IPS DF 4.7 (cell line): Measurements from ENCODE around the gene PRKCZ.

ENCODE experiments used
- DNase-seq: peaks from one replicate; pipeline ENCODE4 v3.0.0-alpha.2; 2013; ENCODE audit warnings: low spot score; ENCODE audit errors: extremely low read depth

PRKCZ gene

DNA sequence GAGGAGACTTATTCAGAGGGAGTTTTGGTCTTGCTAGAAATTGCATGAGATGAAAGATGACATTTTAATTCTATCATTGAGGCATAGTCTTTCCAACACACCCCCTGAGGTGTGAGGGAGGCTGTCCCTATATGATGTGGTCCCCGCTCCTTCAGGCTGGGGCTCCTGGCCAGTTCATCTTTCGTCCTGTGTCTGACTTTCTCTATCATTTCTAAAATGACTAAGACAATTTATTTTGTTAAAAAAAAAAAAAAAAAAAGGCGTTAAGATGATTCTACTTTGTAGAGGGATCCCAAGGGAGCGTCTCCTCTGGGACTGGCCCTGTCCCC is 50.5 kb downstream of the PRKCZ start:
- no peak for DNase-seq

DNA sequence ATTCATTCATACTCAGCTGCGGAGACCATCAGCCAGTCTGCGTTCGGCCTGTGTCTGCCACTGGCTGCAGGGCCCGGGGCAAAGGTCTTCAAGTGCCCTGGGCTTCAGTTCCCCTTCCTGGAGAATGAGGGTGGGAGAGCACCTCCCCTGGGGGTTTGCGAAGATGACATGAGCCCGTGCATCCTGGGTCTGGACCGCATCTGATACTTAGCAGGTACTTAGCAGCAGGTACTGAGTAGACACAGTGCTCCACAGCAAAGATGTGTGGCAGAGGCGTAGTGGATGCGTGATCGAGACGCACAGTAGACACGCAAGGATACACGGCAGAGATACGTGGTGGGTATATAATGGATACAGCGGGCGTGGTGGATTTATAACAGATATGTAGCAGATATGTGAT is 51.3 kb downstream of the PRKCZ start:
- no peak for DNase-seq

DNA sequence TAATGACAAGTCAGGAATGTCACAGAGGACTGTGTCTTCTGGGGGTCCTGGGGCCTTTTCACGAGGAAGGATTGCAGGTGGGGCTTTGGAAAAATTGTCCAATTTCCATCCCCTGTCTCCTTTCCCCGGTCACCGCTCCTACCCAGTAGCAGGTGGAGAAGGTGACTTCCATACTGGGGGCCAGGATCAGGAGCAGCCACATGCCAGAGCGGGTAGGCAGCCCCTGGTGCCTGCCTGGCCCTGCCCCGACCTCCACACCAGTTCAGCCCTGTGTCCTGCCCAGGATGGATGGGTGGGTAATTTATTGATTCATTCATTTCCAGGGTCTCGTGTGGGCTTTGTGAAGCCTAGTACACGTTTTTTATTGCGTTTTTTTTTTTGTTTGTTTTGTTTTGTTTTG is 51.7 kb downstream of the PRKCZ start:
- DNase-seq, result no peak

DNA sequence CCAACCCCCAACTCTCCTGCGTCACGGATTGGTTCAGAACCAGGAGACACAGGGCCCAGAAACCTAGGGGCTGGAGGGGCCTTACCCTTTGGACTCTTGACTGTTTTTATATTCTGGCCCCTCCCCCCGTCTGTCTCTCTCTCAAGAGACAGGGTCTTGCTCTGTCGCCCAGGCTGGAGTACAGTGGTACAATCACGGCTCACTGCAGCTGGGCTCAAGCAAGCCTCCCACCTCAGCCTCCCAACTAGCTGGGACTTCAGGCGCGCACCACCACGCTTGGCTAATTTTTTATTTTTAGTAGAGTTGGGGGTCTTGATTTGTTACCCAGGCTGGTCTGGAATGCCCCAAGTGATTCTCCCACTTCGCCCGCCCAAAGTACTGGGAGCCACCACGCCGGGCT is 52.5 kb downstream of the PRKCZ start:
- no peak for DNase-seq

DNA sequence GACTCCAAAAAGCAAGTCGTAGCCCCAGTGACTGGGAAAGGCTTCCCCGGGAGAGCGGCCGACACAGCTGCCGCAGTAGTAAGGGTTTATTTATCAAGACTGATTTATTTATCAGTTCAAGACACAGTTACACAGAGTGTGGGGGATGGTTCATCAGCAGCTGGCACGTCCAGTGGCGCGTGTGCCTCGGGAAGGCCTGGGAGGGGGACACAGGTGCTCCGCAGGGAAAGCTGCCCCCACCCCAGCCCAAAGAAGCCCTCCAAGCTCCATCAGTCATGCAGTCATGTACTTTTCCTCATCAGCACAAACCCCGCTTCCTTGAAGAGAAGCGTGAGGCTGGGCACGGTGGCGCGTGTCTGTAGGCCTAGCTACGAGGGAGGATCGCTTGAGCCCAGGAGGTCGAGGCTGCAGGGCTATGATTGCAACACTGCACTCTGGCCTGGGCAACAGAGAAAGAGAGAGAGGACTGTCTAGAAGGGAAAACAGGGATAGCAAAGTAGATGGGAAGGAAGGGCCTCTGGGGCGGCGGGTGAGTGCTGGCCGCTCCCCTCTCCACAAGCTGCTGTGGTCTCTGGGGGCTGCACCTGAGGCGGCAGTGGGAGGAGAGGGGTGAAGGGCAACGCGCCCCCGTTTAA is 53.2 kb downstream of the PRKCZ start:
- no peak for DNase-seq

DNA sequence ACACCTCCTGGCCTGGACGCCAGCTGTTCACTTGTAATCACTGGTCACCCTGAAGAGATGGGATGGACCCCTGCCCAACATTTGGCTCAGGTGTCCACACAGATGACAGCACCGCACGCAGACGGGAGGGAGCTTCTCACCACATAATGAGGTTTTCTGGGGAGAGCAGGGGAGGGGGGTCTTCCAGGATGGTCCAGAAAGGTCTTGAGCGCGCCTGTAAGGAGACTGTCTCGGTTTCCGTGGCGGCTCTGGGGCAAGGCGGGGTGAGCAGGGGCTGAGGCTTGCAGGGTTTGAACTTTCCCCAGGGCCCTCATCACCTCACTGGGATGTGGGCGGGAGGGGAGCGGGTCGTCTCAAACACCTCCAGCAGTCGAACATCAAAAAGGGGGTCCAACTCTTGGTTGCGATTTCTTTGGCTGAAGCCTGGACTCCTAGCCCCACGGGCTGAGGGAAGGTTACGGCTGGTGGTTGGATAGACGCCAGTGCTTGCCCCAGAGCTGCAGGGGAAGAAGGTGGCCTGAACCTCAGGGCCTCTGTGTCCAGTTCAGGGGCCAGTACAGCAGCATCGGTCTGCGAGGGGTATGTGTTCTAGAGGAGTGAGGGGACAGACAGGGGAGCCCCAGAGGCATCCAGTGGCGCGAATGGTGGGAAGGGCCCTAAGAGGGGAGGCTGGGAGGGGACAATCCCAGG is 53.8 kb downstream of the PRKCZ start:
- no peak for DNase-seq

DNA sequence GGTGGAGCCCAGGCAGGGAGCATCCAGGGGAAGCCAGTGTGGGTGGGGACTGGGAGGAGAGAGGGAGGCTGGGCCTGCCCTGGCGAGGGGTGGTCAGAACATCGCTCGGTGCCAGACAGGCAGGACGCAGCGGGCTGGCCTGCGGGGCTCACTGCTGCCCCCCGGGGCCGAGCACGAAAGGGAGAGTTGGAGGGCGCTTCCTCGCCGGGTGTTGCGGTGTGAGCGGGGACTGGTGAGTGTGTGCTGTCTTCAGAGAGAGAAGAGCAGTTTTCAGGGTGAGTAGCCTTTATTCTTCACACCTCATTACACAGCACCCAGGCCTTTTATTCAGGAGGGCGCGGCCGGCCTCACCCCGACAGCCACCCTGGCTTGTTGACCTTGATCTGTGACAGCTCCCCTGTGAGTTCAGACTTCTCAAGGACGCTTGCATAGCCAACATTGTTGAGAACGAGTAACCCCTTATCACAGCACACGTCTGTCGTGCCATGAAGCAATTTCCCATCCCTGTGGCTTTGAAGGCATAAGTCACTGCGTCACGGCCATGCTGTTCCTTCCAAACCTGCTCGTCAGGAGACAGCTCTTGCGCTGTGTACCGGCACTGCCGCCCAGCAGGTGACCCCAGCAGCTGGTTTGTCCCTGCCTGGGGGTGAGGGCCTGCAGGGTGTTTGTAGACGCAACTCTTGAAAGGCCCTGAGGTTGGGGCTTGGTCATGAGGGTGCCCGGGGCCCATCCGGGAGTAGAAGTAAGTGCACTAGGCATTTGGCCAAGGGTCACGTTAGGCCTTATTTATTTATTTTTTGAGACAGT is 54.6 kb downstream of the PRKCZ start:
- DNase-seq, result no peak

DNA sequence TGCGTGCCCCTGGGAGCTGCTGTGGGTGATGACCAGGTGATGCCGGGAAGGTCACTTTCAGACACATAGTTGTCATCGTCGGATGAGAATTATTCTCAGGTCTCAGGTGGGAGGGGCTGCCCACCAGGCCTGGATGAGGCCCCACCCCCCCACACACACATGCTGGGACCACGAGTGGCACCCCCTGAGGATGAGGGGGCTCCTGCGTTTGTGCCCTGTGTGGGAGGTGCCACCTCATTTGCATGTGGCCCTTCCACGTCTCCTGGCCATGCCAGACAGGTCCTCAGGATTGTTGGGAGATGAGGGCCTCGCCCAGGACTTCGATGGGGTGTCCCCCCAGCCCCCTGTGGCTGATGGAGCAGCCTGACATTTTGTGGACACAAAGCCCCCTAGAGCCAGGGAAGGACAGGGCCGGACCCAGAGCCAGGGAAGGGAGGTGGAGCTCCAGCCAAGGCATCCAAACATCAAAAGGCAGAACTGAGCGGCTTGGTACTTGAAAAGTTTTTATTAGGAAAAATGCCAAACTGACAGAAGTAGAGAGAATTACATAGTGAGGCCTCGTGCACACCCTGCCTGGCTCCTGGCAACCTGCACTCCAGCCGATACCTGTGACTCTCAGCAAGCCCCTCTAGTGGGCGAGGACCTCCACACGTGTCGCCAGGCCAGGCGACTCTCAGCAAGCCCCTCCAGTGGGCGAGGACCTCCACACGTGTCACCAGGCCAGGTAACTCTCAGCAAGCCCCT is 55.7 kb downstream of the PRKCZ start:
- DNase-seq, result no peak

DNA sequence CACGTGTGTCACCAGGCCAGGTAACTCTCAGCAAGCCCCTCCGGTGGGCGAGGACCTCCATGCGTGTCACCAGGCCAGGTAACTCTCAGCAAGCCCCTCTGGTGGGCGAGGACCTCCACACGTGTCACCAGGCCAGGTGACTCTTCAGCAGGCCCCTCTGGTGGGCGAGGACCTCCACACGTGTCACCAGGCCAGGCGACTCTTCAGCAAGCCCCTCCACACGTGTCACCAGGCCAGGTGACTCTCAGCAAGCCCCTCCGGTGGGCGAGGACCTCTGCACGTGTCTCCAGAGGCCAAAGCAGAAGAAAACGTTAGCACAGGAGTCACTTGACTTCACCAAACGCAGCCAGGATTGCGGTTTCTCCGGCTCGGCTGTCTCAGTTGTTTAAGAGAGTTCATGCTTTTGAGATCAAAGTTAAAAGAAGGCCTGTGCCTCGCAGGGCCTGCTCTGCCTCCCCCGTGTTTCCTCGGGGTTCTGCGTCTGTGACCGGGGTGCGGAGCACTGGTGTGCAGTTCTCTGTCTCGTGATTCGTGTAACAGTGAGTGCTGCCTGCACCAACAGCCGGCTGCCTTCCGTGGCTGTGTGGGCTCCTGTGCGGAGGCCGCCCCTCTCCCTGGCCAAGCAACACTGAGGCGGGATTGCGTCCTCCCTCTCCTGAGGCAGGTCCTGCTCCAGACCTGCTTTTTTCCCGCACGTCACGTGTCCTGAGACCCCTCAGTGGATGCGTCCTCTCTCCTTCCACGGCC is 56.6 kb downstream of the PRKCZ start:
- DNase-seq, result no peak

DNA sequence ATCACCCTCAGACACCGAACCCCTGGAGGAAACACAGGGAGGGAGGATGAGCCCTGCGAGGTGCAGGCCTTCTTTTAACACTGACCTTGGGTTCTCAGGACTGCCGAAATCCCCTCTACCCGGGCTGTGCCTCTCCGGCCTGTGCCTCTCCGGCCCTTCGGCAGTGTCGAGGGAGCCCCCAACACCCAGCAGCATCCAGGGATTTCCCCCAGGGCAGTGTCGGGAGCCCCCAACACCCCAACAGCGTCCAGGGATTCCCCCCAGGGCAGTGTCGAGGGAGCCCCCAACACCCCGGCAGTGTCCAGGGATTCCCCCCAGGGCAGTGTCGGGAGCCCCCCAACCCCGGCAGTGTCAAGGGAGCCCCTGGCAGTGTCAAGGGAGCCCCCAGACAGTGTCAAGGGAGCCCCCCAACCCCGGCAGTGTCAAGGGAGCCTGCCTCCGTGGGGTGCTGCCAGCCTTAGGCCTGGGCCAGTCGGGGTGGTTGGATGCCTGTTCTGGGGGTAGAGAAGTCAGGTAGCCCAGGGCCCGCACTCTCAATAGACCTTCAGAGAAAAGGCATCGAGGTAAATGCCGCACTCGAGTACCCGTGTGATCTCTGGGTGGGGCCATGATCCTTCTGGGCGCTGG is 57.5 kb downstream of the PRKCZ start:
- DNase-seq, result no peak

DNA sequence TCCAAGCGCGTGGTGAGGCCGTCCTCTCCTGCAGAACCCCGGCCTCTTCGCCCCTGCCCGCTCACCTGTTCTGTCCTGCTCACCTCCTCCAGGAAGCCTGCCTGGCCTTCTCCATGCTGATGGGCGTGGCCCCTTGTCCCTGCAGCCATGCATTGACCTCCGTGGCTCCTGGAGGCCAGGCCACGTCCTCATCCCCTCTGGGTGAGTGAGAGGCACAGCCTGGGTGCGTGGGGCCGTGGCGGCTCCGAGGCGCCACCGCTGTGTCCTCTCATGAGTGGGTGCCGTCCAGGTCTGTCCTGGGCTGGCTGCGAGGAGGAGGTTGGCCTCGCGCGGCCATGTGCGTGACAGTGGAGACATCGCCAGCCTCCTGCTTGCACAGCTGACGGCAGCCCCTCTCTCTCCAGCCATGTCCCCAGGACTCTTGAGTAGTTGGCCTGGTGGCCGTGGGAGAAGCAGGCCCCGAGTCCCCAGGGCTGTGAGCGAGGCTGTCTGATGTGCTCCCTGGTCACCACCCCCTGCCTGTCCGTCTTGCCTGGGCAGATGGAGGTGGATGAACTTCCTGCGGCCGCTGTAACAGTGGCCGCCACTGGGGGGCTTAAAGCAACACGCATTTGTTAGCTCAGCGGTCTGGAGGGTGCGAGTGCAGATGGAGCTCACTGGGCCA is 58.1 kb downstream of the PRKCZ start:
- no peak for DNase-seq

DNA sequence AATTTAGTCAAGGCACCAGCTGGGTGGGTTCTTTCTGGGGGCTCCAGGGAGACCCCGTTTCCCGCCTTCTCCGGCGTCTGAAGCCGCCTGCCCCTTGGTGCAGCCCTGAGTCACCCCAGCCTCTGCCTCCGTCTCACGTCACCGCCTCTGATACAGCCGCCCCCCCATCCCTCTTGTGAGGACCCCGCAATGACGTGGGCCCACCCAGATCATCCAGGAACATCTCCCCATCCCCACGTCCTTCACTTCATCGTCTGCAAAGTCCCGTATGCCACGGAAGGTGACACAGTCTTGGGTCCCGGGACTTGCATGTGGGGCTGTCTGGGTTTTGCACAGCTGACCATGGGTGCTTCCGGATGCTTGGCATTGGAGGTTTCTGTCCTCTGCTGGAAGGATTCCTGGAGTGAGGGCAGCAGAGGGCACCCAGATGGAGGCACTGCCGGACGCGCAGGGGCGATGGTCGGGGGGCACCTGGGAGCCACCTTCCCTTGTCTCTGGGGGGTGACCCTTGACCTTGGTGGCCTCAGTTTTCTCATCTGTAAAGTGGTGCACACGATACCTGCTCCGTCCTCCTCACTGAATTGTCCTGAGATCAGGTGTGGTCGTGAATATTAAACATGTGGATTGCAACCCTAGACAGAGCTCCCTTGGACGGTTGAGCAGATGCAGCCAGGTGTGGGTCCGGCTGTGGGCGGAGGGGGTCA is 58.8 kb downstream of the PRKCZ start:
- DNase-seq, result no peak

DNA sequence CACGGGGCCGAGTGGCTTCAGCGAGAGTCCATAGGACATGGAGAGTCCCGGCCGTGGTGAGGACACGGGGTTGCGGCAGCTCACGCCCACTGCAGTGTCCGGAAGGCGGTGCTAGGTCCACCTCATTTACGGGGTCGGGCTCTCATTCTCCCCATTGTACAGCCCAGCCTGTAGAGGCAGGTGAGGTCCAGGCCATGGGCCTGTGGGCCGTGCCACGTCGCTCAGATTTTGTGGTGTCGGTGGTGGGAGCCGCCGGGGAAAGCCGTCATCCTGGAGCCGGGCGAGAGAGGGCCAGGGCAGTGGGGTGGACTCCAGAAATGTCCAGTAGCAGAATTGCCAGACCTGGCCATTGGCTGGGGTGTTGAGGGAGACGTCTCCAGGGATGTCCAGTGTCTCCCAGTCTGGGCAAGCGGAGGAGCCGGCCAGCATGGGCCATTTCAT is 59.4 kb downstream of the PRKCZ start:
- no peak for DNase-seq

DNA sequence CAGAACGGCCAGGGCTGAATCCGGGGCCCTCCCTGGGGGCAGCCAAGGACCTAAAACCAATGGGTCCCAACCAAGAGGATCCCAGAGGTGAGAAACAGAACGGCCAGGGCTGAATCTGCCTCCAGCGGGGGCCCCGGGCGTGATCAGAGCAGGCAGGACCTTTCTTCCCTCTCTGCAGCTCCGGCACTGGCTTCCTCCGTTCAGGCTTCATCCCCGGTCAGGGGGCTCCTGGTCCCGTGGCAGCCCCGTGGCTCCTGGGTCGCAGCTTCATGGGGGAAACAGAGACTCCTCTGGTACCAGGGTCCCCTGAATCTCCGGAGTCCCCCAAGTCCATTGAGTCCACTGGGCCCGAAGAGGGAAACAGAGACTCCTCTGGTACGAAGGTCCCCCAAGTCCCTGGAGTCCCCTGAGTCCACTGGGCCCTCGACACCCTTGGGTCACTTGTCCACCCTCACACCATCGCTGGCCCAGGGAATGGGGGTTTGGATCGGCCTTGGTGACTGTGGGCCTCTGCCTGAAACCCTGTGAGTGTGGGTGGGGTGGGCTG is 60.1 kb downstream of the PRKCZ start:
- DNase-seq, result no peak

DNA sequence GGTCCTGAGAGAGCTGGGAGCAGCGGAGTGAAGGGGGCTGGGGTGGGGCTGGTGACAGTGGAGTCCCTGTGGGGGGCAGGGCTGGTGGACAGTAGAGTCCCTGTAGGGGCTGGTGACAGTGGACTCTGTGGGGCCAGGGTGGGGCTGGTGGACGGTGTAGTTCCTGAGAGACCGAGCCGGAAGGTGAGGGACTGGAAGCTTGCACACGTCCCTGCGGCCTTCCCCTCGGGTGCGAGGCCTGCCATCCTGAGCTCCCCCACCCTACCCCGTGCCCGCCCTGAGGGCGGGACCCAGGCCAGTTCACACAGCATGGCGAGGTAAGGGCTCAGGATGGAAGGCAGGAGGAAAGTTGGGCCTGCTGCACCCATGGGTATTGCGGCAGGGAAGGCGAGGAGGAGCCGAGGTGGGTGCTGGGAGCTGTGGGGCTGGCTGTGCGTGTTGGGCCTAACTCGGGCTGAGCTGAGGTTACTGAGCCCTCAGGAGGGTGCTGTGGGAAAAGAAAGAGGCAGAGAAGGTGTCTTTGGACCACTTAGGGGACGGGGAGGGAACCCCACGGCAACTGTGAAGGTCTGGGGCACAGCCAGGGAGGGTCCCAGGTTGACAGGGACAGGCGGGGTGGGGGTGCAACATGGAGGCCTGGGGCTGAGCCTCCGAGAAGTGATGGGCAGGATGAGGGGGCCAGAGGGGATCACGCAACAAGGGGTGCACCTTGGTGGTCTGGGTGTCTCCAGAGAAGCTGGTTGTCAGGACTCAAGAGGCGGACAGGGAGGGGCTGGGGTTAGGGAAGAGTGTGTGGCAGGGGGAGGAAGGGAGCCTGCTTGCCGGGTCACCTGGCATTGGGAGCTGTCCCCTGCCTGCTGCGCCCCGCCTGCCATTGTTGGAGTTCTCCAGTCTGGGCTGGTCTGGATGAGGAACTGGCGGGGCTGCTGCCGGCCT is 60.8 kb downstream of the PRKCZ start:
- DNase-seq, result no peak

DNA sequence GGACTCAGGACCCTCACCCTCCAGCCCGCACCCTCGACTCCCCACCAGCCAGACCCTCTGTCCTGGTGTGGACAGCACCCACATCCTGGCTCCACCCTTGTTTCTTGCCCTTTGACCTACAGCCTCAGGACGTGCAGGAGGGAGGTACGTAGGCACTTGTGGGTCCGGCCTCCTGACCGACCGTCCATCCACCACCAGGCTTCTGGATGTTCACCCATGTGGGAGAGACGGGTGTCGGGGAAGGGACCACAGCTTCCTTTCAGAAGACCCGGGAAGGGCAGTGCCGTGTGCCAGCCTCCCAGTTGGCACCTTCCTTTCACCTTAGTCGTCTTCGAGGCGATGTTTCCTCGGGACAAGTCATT is 61.4 kb downstream of the PRKCZ start:
- no peak for DNase-seq

DNA sequence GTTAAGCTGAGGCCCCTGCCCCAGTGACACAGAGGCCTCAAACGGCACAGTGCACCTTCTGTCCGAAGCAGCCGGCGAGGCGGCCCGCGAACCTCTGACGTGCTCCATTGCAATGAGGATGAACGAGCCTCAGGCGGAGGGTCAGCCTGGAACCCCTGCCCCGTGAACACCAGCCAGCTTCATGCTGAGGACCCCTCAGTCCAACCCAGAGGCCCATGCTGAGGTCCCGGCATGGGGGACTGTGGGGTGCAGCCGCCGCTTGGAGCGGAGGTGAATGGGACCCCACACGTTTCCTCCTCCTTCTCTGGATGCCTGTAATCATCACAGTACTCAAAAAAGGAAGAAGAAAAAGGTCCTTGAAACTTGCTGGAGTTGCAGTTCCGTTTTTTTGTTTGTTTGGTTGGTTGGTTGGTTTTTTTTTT is 62.1 kb downstream of the PRKCZ start:
- no peak for DNase-seq

DNA sequence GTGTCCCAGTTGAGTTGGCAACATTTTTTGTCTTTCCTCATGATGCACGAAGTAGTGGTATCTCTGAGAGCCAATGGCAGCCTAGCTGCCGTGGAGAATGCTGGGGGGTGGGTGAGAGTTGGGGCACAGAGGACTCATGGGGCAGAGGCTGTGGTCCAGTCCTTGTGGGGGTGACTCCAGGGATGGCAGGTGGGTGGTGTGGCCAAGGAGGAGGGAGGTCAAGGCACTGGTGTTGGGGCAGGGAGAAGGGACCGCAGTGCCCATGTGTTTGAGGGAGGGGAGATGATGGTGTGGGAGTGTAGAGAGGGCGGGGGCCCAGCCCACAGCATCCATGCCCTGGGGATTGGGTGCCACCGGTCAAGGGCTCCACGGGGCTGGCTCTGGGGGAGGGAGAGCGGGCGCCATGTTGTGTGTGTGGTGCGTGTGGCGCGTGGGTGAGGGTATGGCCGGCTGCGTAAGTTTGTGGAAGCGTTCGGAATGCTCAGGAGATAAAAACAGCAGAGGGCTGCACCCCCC is 63.5 kb downstream of the PRKCZ start:
- DNase-seq, result no peak
